Effector CD4-positive, alpha-beta T cell (primary cell): Measurements from ENCODE around the gene GMDS.
"Not testable (repeated sequence)": the region's sequence is repeated elsewhere in the genome, so short reads cannot be mapped to it uniquely, and the experiment has no call there.

ENCODE experiments used
- DNase-seq: peaks from one replicate; pipeline ENCODE4 v3.0.0-alpha.2; 2020

GMDS gene

GRCh38 chr6:1849691-1850090, 395.7 kb downstream of the GMDS start:
- no peak for DNase-seq

DNA sequence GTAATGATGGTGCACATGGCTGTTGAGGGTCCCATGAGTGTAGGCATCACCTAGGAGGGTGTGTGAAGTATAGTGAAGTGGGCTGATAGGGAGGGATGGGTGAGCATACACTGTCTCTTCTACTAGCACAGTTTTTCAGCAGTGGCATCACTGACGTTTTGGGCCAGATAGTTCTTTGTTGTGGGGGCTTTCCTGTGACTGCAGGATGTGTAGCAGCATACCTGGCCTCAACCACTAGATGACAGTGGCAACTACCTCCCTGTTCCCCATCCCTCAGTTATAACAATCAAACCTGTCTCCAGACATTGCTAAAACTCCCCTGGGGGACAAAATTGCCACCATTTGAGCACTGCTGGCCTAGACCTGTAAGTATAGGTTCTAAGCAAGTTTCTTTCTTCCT, 396.7 kb downstream of the GMDS start:
- no peak for DNase-seq

- no peak for DNase-seq
These were observed 398.8 kb downstream of the GMDS start for GRCh38 chr6:1846611-1847010.

DNA sequence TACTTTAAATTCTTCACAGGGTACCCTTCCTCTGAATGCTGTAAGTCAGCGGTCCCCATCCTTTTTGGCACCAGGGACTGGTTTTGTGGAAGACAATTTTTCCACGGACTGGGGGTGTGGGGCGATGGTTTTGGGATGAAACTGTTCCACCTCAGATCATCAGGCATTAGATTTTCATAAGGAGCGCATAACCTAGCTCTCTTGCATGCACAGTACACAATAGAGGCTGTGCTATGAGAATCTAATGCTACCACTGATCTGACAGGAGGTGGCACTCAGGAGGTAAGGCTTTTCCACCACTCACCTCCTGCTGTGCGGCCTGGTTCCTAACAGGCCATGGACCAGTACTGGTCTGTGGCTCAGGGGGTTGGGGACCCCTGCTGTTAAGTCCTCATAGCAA, 399.9 kb downstream of the GMDS start:
- not testable (repeated sequence) for DNase-seq

DNA sequence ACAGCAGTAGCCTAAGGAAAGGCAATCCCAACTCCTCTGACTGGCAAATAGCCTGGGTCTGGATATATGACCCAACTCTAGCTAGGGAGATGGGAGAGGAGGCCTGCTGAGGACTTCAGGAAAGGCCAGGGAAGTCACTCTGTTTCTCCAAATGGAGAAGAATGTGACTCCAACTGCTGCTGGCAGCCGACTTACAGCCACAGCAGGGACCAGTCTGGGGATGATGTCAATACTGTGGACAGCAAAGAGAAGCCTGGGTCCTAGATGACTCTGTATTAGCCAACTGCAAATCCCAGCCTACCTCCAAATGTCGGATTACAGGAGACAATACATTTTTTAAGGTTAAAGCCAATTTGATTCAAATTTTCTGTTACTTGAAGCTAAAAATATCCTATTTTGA, 403.1 kb downstream of the GMDS start:
- no peak for DNase-seq

GRCh38 chr6:1841136-1841535, 404.3 kb downstream of the GMDS start:
- no peak for DNase-seq

- no peak for DNase-seq
These were observed 404.8 kb downstream of the GMDS start for GRCh38 chr6:1840491-1841121.

GRCh38 chr6:1839361-1839760, 406.0 kb downstream of the GMDS start:
- no peak for DNase-seq

DNA sequence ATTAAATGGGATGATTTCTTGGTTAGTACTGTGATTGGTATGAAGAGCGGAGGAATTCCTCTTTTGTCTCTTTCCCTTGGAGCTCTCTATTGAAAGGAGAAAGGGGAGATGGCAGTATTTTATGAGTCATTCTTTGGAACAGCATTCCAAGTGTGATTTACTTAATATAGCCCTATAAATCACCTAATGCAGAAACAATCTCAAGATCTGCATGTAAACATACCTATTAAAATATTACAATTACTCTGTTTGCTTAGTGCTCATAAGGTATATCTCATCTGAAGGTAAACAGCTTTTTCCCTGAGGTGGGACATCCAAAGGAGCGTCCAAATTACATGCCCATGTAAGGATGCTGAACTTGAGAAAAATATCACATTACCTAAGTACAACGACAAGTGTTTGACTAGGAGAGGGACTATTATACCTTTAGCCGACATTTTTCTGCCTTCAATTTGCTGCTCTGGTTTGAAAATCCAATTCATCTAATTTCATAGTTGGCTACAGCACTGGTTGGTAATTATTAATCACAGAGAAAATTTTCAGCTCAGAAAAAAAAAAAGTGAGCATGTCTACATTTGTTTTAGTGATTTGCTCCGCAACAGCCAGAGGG, 406.7 kb downstream of the GMDS start:
- DNase-seq = no peak

DNA sequence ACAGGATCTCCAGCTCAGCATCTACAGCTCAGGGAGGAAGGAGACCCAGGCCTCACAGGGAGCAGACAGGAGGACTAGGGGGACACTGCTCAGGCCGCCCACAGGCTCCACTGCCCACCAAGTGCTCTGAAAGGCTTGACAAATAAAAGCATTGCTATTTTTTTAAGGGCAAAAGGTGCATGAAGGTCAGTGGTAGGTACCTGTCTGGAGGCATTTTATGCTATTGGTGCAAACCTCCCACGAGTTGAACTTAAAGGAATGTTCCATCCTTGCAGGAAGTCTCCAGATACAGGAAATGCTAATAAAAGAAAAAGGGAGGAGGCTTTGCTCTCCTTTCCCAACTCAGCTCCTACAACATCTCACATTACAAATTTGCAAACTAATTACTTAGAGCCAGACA, 407.6 kb downstream of the GMDS start:
- DNase-seq = no peak

GRCh38 chr6:1836690-1837089, 408.7 kb downstream of the GMDS start:
- no peak for DNase-seq

- DNase-seq = no peak
These were observed 410.5 kb downstream of the GMDS start for GRCh38 chr6:1834646-1835516.

DNA sequence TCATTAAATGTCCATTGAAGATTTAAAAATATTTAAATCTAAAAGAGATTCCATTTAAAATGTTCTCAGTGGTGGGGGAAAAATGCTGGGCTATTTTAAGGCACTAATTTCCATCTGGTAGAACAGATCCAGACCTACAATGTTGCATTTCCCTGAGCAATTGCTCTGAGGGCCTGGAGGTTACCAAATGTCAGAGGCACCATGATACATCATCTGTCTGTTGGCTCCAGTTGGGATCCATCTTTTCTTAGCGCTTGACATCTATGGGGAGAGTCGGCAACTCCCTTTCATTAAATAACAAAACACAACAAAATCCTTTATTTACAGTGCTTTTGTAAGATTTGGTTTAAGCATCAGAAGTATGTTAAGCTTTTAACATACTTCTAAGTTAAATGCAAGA, 411.2 kb downstream of the GMDS start:
- DNase-seq = no peak

DNA sequence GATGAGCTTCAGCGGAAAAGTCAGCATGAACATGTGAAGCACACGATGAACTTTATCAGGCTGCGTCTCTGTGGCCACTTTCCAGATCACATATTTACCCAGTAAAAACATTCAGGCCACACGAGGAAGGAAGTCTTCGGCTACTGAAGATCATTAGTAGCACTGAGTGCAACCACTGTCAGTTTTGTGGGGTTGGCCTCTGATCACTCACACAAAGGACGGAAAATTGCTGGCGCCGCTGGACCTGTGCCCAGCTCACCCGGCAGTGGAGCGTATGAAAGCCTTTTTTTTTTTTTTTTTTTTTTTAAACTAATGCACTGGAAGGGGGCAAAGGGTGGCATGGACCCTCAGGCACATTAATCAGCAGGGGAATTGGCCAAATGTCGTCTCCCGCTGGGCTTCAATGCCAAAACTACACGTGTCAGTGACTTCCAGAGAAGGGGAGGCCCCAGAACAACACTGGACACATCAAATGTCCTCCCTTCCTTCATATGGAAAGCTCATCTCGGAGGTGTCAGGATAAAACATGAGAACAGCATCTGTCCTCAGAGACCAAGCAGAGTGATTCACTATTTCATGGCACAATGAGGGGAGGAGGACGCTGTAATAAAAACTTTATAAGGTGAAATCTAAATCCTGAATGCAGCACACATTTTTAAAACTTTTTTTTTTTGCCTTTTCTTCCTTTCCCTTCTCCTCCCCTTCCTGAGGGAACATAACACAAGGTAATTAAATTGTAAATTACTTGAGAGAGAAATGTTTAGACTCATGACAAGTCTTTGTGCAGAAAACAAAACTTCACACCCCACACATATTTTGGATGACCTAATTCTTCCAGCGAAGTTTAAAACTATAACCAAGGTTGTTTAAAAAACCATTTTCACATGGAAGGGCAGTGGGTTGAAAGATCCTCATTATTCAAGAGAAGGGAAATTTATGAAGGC, 412.3 kb downstream of the GMDS start:
- no peak for DNase-seq

DNA sequence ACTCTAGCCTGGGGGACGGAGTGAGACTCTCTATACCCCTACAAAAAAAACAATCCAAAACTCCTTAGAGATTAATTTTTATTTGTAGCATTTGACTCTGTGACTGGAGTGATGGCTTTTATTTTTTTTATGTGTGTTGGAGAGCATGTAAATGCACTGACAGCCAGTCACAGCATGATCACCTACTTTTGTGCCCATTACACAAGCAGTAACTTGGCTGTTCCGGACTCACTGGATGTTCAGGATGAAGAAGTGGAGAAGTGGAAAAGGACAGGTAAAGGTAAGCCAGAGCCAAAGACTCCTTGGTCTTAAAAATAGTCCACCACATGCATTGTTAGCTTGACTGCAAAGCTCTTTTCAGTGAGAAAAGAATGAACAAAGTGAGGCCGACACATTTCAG, 413.0 kb downstream of the GMDS start:
- DNase-seq = no peak

DNA sequence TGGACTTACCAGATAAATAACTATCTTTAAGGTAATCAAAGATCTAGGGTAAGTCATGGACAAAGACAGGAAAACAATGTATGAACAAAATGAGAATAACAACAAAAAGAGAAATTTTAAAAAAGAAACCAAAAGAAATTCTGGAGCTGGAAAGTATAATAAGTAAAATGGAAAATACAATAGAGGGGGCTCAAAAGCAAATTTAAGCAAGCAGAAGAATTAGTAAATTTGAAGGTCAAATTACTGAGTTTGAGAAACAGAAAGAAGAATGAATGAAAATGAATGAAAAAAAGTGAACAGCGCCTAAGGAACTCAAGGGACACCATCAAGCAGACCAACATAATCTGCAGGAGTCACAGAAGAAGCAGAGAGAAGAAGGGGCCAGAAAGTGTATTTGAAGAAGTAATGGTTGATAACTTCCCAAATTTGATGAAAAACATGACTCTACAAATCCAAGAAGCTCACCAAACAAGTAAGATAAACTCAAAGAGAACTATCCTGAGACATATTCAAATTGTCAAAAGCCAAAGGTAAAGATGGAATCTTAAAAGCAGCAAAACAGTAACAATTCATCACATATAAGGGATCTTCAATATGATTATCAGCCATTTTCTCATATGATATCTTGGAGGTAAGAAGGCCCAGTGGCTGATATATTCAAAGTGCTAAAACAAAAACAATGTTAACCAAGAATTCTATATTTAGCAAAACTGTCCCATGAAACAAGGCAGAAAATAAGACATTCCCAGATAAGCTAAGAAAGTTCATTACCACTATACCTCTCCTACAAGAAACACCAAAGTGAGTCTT, 417.2 kb downstream of the GMDS start:
- DNase-seq = no peak

GRCh38 chr6:1825926-1826325, 419.5 kb downstream of the GMDS start:
- DNase-seq = no peak

- no peak for DNase-seq
These were observed 420.1 kb downstream of the GMDS start for GRCh38 chr6:1825277-1825676.

GRCh38 chr6:1821513-1822183, 423.8 kb downstream of the GMDS start:
- no peak for DNase-seq

GRCh38 chr6:1821164-1821512, 424.3 kb downstream of the GMDS start:
- no peak for DNase-seq

DNA sequence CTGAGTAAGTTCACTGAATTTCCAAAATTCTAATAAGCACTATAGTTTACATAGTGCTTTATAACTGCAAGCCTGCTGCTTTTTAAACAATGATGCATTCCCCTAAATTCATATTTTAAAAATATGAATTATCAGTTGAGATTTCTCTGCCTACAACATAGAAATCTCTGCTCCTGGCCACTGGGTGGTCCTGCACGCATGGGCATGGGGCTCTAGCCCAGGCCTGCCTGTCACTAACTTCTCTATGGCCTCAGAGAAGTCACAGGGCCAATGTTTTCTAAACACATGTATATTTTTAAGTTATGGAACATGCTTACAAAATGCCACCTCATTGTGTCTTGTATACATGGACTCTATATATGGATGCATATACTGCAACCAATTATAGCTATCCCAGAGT, 424.7 kb downstream of the GMDS start:
- DNase-seq = no peak

- DNase-seq = no peak
These were observed 425.2 kb downstream of the GMDS start for GRCh38 chr6:1820165-1820564.
